GM12873 (cell line): ENCODE results near the gene GRM5.
A peak's percentile ranks its signal among the peaks of the same experiment; 100 is the strongest.

Experiments
- TF ChIP-seq, protein P1 (sequence below): IDR thresholded peaks from 2 replicates; pipeline ENCODE4 v1.5.1; 2012; ENCODE audit warnings: low read depth, mild to moderate bottlenecking, moderate library complexity, low read length, control low read depth; ENCODE audit not compliant: insufficient read depth; ENCODE audit errors: missing control alignments

The GRM5 gene

GRCh38 chr11:88553204-88553603 lies 512.6 kb downstream of the GRM5 start:
- TF ChIP-seq, protein P1, sequence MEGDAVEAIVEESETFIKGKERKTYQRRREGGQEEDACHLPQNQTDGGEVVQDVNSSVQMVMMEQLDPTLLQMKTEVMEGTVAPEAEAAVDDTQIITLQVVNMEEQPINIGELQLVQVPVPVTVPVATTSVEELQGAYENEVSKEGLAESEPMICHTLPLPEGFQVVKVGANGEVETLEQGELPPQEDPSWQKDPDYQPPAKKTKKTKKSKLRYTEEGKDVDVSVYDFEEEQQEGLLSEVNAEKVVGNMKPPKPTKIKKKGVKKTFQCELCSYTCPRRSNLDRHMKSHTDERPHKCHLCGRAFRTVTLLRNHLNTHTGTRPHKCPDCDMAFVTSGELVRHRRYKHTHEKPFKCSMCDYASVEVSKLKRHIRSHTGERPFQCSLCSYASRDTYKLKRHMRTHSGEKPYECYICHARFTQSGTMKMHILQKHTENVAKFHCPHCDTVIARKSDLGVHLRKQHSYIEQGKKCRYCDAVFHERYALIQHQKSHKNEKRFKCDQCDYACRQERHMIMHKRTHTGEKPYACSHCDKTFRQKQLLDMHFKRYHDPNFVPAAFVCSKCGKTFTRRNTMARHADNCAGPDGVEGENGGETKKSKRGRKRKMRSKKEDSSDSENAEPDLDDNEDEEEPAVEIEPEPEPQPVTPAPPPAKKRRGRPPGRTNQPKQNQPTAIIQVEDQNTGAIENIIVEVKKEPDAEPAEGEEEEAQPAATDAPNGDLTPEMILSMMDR = no peak

DNA sequence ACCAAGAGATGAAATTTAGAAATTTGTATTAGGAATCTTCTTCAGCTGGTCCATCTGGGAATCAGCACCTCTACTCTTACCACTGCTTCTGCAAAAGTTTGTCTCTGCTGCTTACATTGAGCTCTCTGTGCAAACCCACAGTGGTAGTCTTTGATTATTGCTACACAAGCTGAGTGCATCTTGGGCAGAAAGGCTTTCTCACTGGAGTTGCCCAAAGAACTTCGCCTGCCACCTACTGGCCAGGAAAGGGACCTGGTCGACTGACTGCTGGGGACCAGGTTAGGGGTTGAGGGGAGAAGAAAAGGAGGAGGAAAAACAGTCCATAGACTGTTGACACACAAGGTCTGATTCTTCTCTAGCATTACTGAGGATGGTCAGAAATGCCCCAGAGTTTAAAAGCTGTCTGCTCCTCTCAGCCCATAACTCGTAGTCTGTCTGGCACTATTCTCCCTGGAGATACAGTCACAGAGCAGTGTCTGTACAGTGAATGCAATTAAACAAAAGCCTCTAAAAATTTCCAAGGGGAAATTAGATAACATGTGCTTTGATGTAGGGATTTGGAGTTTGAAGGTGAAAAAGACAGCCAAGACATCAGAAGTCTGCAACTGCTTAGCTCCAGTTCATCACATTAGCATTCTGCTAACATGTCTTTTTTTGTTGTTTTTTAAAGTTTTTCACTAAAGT lies 513.3 kb downstream of the GRM5 start:
- TF ChIP-seq, protein P1 = peak; percentile 93

DNA sequence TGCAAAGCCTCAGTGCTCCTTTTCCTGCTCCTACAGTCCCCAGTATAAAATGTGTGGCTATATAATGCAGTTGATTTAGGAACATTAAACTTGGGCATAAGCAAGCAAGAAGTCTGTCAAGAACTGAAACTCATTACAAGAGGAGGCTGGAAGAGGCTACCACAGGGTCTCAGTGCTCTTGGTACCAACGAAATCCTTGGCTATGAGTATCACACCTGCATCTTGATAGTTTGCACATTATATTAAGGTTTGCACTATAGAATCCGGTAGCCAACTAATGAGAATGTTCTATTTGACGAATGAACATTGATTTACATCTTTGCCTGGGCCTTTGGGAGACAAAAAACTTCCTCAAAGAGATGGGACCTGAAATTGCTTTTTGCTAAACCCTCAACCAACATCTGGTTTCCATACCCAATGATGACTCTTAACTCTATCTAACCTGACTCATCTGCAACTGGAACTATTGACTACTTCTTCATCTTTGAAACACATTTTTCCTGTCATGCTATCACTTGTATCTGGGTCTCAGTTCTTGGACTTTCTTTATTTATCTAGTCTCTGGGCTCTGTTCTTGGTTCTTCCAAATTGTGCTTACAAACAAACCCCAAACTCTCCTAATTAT lies 521.0 kb downstream of the GRM5 start:
- TF ChIP-seq, protein P1 = no peak

DNA sequence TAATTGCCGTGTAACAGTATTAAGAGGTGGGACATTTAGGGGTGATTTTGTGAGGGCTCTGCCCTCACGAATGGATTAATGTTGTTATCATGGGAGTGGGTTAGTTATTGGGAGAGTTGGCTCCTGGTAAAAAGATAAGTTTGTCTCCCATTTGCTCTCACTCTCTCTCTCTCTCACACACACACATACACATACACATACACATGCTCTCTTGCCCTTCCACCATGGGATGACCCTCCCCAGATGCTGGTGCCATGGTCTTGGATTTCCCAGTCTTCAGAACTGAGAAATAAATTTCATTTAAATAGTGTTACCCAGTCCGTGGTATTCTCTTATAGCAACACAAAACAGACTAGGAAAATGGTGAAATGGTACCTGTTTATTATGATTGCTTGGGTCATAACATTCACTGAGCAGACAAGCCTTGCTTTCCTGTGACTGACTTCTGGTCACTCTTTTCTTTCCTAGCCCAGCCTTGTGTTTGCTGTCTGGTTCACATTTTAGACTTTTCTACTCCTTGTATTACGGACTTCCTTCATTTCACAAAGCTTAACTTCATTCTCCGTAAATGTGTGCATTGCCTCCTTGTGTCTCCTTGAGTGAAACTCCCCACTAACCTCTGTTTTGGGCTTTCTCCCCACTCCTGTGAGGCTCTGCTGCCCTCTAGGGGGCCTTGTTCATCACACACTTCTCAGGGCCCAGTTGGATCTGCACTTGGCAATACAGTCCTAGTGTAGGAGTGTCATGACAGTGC lies 521.7 kb downstream of the GRM5 start:
- TF ChIP-seq, protein P1 = peak; percentile 95

DNA sequence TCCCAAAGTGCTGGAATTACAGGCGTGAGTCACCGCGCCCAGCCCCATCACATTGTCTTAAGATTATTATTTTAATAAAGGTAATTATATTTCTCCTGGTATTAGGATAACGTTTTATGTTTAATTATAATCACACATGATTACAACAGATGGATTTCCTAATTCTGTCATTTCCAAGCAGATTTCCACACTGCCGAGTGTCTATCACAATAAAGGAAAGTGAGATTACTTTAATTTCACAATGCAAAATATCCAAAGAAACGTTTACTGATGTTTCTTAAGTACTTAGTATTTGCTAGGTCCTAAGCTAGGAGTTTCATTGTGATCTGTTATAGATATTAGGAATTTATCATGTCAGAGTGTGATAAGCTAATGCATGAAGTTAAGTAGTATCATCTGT lies 524.8 kb downstream of the GRM5 start:
- TF ChIP-seq, protein P1 = no peak

GRCh38 chr11:88538098-88538497 lies 527.7 kb downstream of the GRM5 start:
- TF ChIP-seq, protein P1 = no peak

GRCh38 chr11:88537613-88538012 lies 528.2 kb downstream of the GRM5 start:
- TF ChIP-seq, protein P1 = no peak
